Epithelial cell of esophagus (primary cell): ENCODE data around the gene CFAP92.
"Not testable (repeated sequence)": the region's sequence is repeated elsewhere in the genome, so short reads cannot be mapped to it uniquely, and the experiment has no call there.

ENCODE experiments used
- DNase-seq: peaks from one replicate; pipeline ENCODE4 v3.0.0; 2010; ENCODE audit warnings: low read depth
- H3K4me3 ChIP-seq: 2 replicates; pipeline ENCODE4 v1.5.1; 2011; ENCODE audit warnings: mild to moderate bottlenecking, low read length, control low read depth
- CTCF ChIP-seq: IDR thresholded peaks from 2 replicates; pipeline ENCODE4 v1.5.1; 2011; ENCODE audit warnings: low read depth, mild to moderate bottlenecking, low read length, control low read depth, inconsistent platforms; ENCODE audit not compliant: insufficient read depth; ENCODE audit errors: missing control alignments

Gene CFAP92

DNA sequence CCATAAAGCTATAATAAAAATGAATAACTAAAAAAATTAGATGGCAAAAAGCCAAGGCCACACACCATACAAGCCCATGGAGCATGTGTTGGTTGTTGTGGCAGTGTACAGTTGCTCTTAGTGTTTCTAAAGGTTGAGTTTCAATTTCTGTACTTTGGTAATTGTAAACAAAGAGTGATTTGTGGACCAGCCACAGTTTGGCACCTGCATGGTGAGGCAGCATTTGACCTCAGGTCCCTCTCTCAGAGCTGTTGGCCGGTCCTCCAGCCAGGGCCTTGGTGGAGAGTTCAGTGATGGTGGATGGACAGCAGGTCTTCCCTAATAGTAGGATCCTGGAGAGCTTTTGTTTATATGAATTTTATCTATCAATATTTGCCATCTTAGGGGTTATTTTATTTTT, 108.9 kb downstream of the CFAP92 start:
- TF ChIP-seq CTCF = no peak
- no peak overlapping the region for H3K4me3 ChIP-seq
- no peak for DNase-seq

DNA sequence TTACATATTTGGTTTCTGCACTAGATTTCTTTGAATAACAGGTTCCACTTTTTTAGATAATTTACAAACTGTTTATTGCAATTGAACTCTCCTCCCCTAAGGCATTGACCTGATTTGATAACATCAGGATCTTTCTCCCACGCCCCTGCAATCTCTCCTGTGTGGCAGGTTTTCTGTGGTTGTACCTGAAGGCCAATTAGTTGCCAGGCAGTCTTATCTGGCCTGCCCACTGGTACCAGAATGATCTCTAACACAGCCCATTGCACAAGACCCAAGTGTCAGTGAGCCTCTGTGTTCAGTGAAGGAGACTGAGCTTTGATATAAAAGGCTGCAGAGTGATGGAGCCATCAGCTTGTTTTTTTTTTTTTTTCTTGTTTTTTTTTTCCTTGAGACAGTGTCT, 111.2 kb downstream of the CFAP92 start:
- TF ChIP-seq CTCF = no peak
- H3K4me3 ChIP-seq = no peak overlapping the region
- no peak for DNase-seq

DNA sequence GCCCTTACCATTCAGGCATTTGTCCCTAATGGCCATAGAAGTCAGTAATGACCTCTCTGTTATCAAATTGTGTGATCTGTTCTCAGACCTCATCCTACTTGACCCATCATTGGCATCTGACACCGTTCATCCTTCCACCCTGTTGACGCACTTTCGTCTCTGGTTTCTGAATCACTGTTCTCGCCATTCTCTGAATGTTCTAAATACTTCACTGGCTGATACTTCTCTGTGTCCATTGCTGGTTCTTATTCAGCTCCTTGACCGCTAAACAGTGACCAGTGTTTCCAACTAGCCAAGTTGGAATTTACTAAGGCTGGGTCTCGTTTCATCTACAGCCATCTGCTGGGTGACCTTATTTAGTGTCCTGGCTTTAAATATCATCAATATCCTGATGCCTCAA, 112.3 kb downstream of the CFAP92 start:
- no peak for TF ChIP-seq CTCF
- no peak overlapping the region for H3K4me3 ChIP-seq
- no peak for DNase-seq

GRCh38 chr3:128880455-128880854, 113.4 kb downstream of the CFAP92 start:
- DNase-seq = not testable (repeated sequence)
- H3K4me3 ChIP-seq = peak overlapping the region; percentile 98

GRCh38 chr3:128879991-128880390, 113.9 kb downstream of the CFAP92 start:
- DNase-seq = peak; percentile 17
- no peak for TF ChIP-seq CTCF
- peak overlapping the region; percentile 98 for H3K4me3 ChIP-seq

- TF ChIP-seq CTCF = no peak
- peak; percentile 98 for DNase-seq
- peak within 1 kb of the TSS; percentile 98 for H3K4me3 ChIP-seq
Observed at GRCh38 chr3:128879125-128879969, 114.5 kb downstream of the CFAP92 start, which contains the start of gene ACAD9. Gene ACAD9 (plus strand): TSS chr3:128879620. CDS start chr3:128879692, 72 bp downstream.

DNA sequence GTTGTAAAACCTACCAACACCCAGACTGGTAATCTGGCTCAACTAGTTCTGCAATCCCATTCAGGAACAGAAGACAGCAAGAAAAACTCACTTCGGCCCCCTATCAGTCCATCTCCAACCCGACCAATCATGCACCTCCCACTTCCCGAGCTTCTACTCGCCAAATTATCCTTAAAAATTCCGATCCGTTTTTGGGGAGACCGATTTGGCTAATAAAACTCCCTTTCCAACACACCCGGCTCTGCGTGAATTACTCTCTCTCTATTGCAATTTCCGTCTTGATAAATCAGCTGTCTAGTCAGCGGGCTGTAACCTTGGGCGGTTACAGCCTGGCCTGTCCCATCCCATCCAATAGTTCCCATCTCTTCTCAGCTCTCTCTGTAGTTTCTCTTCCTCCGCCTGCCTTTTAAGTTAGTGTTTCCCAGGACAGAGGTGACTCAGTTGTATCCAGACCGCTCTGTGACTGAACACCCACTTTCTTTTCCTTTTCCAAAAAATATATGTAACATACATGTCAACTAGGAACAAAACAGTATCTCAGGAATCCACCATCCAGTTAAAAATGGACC, 115.2 kb downstream of the CFAP92 start:
- DNase-seq = peak; percentile 72
- H3K4me3 ChIP-seq = peak overlapping the region; percentile 98
- no peak for TF ChIP-seq CTCF
